Measurements from ENCODE around the gene TXNDC5. TPM values are rescaled to one million over a fixed set of nuclear protein-coding genes. Genes with fewer than 3 reads are reported as not detected.

TXNDC5 gene
- polyA plus RNA-seq, 2 of the 4 experiments (the other 2 are of a cell fraction): 115 to 134 TPM

GRCh38 chr6:7902867-7903266, 7.7 kb downstream of the TXNDC5 start:
- ChIA-PET POLR2A (no interaction called here), CTCF (interaction anchor here (1.1 kb wide), 1 partner anchor 88 kb away, joined by 3 read pairs; no protein-coding TSS in a partner anchor)
- Histone ChIP-seq H3K4me2 (no peak overlapping the region), H3K4me3 (no peak overlapping the region), H3K9me3 (no peaks in the 10 kb centered on the region), H3K4me1 (peaks cover 10% of the 10 kb centered on the region; the same call in 2 of the 3 replicates), H3K27ac (no peak overlapping the region)
- DNase-seq (ENCODE audit: low read depth in 1 of 2, low spot score in 1 of 2): no peak
- no peak for FAIRE-seq
- ATAC-seq: no peak
- TF ChIP-seq ZFP36 (IDR thresholded peaks at IDR 0.05; ENCODE audit: borderline replicate concordance, partially characterized antibody): no peak
- no peak for TF ChIP-seq ATOH8 (CRISPR knock-in tag; IDR thresholded peaks at IDR 0.05; ENCODE audit: low read depth)
- TF ChIP-seq HOXB13 (CRISPR knock-in tag; IDR thresholded peaks at IDR 0.05; ENCODE audit: low read depth): no peak
- no peak for TF ChIP-seq HOXA7 (CRISPR knock-in tag; IDR thresholded peaks at IDR 0.05)
- no peak for TF ChIP-seq NR3C1 (IDR thresholded peaks at IDR 0.05)
- TF ChIP-seq ZC3H11A (IDR thresholded peaks at IDR 0.05): no peak
- TF ChIP-seq, protein P1, sequence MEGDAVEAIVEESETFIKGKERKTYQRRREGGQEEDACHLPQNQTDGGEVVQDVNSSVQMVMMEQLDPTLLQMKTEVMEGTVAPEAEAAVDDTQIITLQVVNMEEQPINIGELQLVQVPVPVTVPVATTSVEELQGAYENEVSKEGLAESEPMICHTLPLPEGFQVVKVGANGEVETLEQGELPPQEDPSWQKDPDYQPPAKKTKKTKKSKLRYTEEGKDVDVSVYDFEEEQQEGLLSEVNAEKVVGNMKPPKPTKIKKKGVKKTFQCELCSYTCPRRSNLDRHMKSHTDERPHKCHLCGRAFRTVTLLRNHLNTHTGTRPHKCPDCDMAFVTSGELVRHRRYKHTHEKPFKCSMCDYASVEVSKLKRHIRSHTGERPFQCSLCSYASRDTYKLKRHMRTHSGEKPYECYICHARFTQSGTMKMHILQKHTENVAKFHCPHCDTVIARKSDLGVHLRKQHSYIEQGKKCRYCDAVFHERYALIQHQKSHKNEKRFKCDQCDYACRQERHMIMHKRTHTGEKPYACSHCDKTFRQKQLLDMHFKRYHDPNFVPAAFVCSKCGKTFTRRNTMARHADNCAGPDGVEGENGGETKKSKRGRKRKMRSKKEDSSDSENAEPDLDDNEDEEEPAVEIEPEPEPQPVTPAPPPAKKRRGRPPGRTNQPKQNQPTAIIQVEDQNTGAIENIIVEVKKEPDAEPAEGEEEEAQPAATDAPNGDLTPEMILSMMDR (IDR thresholded peaks at IDR 0.05): no peak
- no peak for TF ChIP-seq HOXB5 (CRISPR knock-in tag; IDR thresholded peaks at IDR 0.05)
- TF ChIP-seq, protein P2, sequence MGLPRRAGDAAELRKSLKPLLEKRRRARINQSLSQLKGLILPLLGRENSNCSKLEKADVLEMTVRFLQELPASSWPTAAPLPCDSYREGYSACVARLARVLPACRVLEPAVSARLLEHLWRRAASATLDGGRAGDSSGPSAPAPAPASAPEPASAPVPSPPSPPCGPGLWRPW (IDR thresholded peaks at IDR 0.05): no peak
- no peak for TF ChIP-seq HMGXB4 (CRISPR knock-in tag; IDR thresholded peaks at IDR 0.05; ENCODE audit: borderline replicate concordance)
- TF ChIP-seq, protein P3, sequence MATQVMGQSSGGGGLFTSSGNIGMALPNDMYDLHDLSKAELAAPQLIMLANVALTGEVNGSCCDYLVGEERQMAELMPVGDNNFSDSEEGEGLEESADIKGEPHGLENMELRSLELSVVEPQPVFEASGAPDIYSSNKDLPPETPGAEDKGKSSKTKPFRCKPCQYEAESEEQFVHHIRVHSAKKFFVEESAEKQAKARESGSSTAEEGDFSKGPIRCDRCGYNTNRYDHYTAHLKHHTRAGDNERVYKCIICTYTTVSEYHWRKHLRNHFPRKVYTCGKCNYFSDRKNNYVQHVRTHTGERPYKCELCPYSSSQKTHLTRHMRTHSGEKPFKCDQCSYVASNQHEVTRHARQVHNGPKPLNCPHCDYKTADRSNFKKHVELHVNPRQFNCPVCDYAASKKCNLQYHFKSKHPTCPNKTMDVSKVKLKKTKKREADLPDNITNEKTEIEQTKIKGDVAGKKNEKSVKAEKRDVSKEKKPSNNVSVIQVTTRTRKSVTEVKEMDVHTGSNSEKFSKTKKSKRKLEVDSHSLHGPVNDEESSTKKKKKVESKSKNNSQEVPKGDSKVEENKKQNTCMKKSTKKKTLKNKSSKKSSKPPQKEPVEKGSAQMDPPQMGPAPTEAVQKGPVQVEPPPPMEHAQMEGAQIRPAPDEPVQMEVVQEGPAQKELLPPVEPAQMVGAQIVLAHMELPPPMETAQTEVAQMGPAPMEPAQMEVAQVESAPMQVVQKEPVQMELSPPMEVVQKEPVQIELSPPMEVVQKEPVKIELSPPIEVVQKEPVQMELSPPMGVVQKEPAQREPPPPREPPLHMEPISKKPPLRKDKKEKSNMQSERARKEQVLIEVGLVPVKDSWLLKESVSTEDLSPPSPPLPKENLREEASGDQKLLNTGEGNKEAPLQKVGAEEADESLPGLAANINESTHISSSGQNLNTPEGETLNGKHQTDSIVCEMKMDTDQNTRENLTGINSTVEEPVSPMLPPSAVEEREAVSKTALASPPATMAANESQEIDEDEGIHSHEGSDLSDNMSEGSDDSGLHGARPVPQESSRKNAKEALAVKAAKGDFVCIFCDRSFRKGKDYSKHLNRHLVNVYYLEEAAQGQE (IDR thresholded peaks at IDR 0.05): no peak
- no peak for TF ChIP-seq RFX5 (IDR thresholded peaks at IDR 0.05)
- no peak for TF ChIP-seq SMC3 (IDR thresholded peaks at IDR 0.05)
- TF ChIP-seq RAD21 (conservative IDR thresholded peaks at IDR 0.05 in 1 of 2, IDR thresholded peaks at IDR 0.05 in 1 of 2): no peak
- TF ChIP-seq ZNF302 (CRISPR knock-in tag; IDR thresholded peaks at IDR 0.05): no peak
- no peak for TF ChIP-seq POLR2A (IDR thresholded peaks at IDR 0.05; ENCODE audit: low read length)
- TF ChIP-seq ZSCAN20 (CRISPR knock-in tag; IDR thresholded peaks at IDR 0.05): no peak
- TF ChIP-seq CEBPB (IDR thresholded peaks at IDR 0.05): no peak
- TF ChIP-seq EHMT2 (IDR thresholded peaks at IDR 0.05; ENCODE audit: low read depth): no peak
- 82% methylated on average over 1 of the region's 1 CpG for WGBS (ENCODE audit: missing lambda C conversion rate)

Measured in A549 (cell line).